ENCODE data around the gene CACNA1C.

CACNA1C gene

GRCh38 chr12:2411616-2412304 lies 359.0 kb downstream of the CACNA1C start:
- no peak overlapping the region for H3K27ac ChIP-seq
- TF ChIP-seq CTCF (conservative IDR thresholded peaks at IDR 0.05), result no peak
- no peak for TF ChIP-seq ZFX (IDR thresholded peaks at IDR 0.05)

GRCh38 chr12:2412305-2412643 lies 359.5 kb downstream of the CACNA1C start:
- TF ChIP-seq CTCF (conservative IDR thresholded peaks at IDR 0.05) (no peak), ZFX (IDR thresholded peaks at IDR 0.05) (no peak)
- H3K27ac ChIP-seq, result no peak overlapping the region

- no peak overlapping the region for H3K27ac ChIP-seq
- TF ChIP-seq CTCF (conservative IDR thresholded peaks at IDR 0.05) (no peak), ZFX (IDR thresholded peaks at IDR 0.05) (no peak)
These were observed 360.5 kb downstream of the CACNA1C start for GRCh38 chr12:2413301-2413700.

GRCh38 chr12:2413999-2414792 lies 361.4 kb downstream of the CACNA1C start:
- TF ChIP-seq ZFX (IDR thresholded peaks at IDR 0.05) (no peak), CTCF (conservative IDR thresholded peaks at IDR 0.05) (no peak)

GRCh38 chr12:2414810-2415567 lies 362.2 kb downstream of the CACNA1C start:
- H3K27ac ChIP-seq, result no peak overlapping the region
- no peak for TF ChIP-seq ZFX (IDR thresholded peaks at IDR 0.05)
- TF ChIP-seq CTCF (conservative IDR thresholded peaks at IDR 0.05), result no peak

More at GRCh38 chr12:2413999-2414792, 361.4 kb downstream of the CACNA1C start:
- H3K27ac ChIP-seq, result no peak overlapping the region

- H3K27ac ChIP-seq, result no peak overlapping the region
- TF ChIP-seq CTCF (conservative IDR thresholded peaks at IDR 0.05), result no peak
- no peak for TF ChIP-seq ZFX (IDR thresholded peaks at IDR 0.05)
These were observed 362.8 kb downstream of the CACNA1C start for GRCh38 chr12:2415568-2415944.

GRCh38 chr12:2416158-2416557 lies 363.4 kb downstream of the CACNA1C start:
- TF ChIP-seq ZFX (IDR thresholded peaks at IDR 0.05) (no peak), CTCF (conservative IDR thresholded peaks at IDR 0.05) (no peak)
- H3K27ac ChIP-seq, result no peak overlapping the region

Measured in C4-2B (cell line).